ENCODE data around the gene ERP27.

GRCh38 chr12:14915736-14916135 is 22.6 kb downstream of the ERP27 start:
- TF ChIP-seq CTCF (IDR thresholded peaks at IDR 0.05 in 4 of 5, conservative IDR thresholded peaks at IDR 0.05 in 1 of 5) (no peak), POLR2A (IDR thresholded peaks at IDR 0.05) (no peak)

Measured in gastrocnemius medialis (tissue), 4 donors.